HG03108 (cell line): ENCODE measurements around the gene WNT16.
"Not testable (repeated sequence)": the region's sequence is repeated elsewhere in the genome, so short reads cannot be mapped to it uniquely, and the experiment has no call there.

ENCODE experiments used
- ATAC-seq: cut with Tn5 transposase; IDR thresholded peaks from one replicate; pipeline ENCODE4 v1.9.1; 2021; ENCODE audit warnings: moderate library complexity; ENCODE audit not compliant: unreplicated experiment

WNT16 gene

GRCh38 chr7:121305109-121305508 is 23.7 kb upstream of the WNT16 start:
- no peak for ATAC-seq

DNA sequence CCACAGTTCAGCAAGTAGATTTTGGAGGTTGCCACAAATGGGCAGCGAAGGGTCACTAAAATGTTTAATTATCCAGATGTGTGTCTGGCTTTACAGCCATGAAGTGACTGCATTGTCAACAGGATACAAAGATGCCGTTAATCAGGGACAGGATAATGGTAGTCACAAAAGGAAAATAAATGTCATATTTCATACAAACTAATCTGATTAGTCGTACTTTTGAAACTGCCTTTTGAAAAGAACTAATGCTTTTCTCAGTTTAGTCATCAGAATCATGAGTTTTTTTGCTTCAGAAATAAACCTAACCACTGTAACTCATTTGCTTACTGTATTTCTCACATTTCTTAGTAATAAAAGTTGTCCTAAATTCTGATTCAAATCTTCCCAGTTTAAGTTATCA is 22.2 kb upstream of the WNT16 start:
- ATAC-seq: no peak

DNA sequence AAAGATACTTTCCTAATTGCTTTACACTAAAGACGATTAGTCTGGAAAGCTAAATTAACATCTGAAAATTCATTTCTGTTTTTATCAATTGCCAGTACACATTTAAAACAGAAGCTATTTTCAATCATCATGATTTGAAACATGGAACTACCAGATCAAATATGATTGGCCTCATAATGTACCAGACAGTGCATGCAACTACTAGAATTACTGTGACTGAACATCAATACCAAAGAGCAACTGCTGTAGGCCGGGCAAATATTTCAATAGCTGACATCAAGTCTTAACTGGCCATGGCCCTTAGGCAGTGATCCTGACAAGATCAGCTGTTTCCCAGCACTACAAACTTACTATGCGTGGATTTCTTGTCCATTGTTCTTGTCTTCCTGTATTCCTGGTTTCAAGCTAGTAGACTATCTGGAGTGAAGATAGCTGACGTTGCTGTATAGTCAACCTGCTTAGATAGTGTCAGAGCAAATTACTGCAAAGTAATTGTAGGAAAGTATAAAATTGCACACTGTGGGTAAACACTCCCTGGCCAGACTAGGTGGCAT is 21.7 kb upstream of the WNT16 start:
- ATAC-seq: no peak

DNA sequence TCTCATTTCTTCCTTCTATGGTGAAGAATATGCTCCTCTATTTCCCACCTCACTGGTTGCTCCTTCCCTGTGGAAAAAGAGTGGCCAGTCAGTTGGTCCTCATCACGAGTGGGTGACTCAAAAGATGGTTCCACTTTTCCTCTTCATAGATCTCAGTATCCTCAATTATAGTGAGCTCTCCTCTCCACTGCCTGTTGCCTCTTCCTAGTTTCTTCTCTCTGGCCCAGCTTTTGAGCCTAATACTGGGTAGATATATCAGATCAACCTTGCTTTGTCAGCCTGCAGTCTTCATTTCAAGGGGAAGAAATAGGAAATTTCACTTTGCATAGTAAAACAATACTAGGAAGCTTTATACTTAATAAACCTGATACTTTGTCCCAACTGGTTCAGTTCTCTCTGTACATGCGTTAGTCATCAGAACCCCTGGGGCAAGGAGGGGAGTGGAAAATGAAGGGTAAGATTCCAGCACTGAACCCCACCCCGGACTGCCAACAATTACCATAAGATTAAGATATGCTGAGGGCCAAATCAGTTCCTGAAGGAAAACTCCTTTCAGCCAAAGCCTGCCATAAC is 15.5 kb upstream of the WNT16 start:
- no peak for ATAC-seq

DNA sequence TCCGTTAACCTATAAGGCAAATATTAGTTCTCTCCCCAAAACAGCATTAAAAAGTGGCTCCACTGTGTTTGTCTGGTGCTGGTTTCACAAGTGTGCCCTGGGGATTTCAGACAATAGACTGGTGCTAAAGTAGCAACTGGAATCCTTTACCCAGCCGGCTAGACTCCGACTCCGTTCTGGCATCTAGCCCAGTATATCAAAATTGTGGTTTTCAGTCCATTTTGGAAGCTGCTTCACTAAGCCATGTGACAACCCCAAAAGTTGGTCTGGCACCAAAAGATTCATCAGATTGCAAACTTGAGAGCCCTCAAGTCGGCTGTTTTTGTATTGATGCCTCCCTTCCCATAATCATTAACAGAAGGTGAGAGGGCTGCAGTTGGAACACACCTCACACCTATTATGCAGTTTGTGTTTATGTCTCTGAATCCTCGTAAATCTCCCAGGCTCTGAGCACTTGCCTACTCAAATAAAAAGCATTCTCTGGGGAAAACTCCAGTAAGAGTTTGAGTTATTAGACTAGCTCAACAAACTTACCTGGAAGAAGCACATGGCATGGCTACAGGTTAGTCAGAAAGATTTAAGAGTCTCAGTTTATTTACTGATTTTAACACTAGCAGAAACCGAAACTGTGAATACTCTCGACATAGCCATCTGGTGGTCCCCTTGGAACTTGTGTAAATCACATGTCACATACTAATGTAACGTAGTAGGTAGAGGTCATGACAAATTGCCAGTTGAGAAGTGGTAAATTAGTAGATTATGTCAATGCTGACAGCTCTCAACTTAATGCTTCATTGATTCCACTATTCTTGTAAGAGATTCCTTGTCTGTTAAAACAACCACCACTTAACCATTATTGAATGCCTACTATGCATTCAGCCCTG is 14.8 kb upstream of the WNT16 start:
- ATAC-seq: peak; percentile 93

DNA sequence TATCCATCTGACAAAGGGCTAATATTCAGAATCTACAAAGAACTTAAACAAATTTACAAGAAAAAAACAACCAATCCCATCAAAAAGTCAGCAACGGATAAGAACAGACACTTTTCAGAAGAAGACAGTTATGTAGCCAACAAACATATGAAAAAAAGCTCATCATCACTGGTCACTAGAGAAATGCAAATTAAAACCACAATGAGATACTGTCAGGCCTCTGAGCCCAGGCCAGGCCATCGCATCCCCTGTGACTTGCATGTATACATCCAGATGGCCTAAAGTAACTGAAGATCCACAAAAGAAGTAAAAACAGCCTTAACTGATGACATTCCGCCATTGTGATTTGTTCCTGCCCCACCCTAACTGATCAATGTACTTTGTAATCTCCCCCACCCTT is 13.6 kb upstream of the WNT16 start:
- not testable (repeated sequence) for ATAC-seq

DNA sequence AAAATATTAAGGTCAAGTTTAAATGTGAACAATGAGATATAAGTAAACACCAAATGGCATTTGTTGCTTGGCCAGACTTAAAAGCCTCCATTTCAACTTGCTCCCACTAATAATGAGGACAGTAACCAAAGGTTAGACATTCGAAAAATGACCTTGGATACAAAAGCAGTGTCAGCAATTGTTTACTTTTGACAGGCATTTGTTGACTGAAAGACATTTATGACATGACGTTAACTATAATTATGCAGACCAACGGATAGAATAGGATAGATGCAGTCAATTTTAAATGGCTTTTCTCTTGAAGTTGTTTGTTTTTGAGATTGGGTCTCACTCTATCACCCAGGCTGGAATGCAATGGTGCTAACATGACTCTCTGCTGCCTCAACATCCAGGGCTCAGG is 6.3 kb upstream of the WNT16 start:
- no peak for ATAC-seq

GRCh38 chr7:121323515-121324302 is 5.1 kb upstream of the WNT16 start:
- no peak for ATAC-seq

DNA sequence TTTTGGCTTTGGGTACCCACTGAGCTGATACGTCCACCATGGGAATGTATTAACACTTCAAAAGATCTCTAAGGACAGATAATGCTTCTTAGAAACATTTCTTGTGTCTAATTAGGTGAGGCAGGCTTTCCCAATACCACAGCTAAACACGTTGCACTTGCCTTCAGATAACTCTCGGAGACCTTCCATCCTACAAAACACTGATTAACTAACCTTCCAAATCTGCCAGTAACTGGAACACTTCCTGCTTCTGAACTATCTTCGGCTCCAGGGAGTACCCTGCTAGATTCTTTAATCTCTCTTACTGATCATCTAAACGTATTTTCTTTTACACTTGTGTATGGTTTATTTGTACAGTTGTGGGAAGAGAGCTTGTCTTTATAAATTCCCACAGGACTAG is 1.1 kb upstream of the WNT16 start:
- ATAC-seq: no peak

GRCh38 chr7:121329191-121330052 is 622 bp downstream of the WNT16 start:
- no peak for ATAC-seq

GRCh38 chr7:121330053-121330833 is 1.4 kb downstream of the WNT16 start:
- no peak for ATAC-seq

DNA sequence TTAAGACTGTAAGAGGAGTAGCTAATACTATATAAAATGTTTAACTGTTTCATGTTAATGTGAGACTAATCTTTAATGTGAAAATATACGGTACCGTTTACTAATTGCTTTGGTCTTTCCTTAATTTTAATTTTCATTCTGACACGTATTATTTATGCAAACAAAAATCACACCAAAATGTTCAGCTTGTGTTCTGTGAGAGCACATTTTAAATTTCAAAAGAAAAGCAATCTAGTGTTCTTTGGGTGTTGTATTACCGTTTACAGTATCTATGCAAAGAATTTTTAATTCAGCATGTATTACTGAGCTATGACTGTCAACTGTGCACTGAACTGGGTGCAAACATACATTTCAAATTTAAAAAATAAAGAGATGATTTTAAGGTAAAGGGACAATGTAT is 2.2 kb downstream of the WNT16 start:
- ATAC-seq: no peak

GRCh38 chr7:121331574-121331973 is 2.8 kb downstream of the WNT16 start:
- ATAC-seq: no peak

DNA sequence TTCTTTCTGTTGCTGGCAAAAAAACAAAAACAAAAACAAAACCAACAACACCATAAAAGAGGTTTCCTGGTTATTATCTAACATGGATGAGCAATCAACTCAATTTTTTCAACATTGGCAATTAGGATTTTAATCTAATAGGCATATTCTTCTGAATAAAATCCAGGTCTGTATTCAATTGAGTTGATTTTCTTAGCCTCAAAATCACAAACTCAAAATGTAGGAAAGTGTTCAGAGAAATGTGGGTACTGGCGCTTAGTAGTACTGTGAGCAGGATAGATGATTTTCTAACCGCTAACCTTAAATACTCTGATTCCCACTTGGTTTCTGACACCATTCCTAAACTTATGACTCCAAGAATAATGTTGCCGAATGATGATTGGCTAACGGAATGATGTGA is 5.6 kb downstream of the WNT16 start:
- no peak for ATAC-seq

DNA sequence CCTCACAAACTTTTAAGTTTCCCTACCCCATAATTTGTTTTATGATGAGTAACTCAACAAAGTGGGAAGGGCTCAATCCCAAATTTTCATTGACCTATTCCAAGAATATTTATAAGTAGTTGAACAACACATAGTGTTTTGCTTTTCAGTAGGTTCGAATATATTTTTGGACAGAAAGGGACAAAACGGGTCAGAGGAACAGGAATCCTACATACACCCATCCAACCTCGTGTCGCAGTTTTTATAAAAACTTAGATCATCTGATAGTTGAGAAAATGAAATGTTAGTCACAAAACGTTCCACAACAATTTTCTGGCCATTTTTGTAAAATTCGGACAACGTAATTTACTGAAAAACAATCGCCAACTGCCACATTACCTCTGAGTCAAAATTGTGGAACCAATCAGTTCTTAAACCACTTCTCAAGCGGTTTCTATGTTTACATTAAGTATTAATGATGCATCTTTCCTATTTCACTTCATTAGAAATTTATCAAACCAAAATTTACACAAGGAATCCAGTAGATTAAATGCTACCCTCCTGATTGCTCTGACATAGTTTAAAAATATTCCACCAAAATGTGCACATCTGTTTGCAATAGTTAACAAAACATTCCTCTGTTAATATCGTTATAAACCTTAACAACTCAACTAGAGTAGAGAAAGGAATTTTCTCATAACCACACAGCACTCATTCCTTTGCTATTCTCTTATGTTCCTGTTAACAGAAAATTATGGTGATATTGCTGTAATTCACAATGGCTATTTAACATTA is 6.3 kb downstream of the WNT16 start:
- no peak for ATAC-seq

DNA sequence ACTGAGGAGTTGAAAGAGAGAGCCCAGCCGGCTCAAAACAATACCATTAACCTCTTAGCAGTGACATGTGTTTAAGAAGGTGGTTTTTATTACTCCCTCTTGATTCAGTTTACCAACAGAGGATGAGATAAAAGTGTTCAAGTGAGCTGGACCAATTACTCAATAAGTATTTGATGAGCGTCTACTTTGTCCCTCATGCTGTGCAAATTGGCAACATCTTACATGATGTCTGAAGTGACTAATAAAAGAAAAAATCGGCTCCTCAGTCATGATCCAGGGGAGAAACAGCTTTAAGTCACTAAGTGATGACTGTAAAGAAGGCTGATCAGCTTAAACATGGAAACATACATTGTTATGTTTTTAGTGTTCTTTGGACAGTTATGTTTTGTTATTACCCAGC is 7.8 kb downstream of the WNT16 start:
- ATAC-seq: no peak

DNA sequence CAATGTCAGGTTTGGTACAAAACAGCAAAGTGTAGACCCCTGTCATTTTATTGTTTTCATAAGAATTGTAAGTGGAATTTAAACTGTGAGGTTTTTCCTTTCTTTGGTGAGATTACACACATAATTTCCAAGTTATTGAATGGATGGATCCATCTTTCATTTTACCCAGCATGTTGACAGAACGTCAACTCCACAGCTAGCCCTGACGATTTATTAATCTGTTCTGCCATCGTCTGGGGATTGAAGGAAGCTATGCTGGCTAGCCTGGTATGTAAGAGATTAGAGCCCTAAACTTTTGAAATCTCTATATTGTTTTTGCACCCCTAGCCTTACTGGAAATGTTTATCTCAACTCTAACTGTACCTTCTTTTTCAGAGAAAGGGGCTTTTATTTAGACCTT is 8.6 kb downstream of the WNT16 start:
- ATAC-seq: no peak

DNA sequence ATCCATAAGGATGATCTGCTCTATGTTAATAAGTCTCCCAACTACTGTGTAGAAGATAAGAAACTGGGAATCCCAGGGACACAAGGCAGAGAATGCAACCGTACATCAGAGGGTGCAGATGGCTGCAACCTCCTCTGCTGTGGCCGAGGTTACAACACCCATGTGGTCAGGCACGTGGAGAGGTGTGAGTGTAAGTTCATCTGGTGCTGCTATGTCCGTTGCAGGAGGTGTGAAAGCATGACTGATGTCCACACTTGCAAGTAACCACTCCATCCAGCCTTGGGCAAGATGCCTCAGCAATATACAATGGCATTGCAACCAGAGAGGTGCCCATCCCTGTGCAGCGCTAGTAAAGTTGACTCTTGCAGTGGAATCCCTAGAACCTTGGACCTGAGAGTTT is 10.3 kb downstream of the WNT16 start:
- ATAC-seq: no peak

DNA sequence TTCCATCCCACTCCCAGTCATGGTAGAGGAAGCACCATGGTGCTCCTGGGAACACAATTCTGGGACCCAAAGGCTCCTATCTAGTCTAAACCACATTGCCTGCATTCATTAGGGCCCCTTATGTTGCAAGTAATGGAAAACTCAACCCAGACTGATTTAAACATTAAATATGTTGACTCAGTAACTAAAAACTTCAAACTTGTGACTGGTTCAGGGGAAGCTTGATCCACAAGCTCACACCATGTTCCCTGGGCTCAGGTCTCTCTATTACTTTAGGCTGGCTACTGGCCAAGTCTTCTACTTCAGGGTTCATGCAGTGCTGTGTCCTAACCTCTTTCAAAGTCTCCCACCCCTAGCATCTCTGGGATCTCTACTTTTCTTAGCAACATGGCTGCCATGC is 13.1 kb downstream of the WNT16 start:
- ATAC-seq: no peak
